WTC11 (cell line): Measurements from ENCODE around the gene DGCR8. TPM values are rescaled to one million over a fixed set of nuclear protein-coding genes. Genes with fewer than 3 reads are reported as not detected.

Experiments used
- ATAC-seq: fragments of 200-7000 bp; cut with Tn5 transposase; 2 replicates; pipeline ENCODE4 v1.10.0; 2021; ENCODE audit warnings: mild to moderate bottlenecking, moderate library complexity
- CTCF ChIA-PET: fragments of 300-600 bp; sonication (Branson Sonifier 250); formaldehyde crosslinking; loops from one replicate; lab custom pipeline; 2021; ENCODE audit warnings: antibody characterized with exemption; lab: Charles Lee
- POLR2A ChIA-PET: fragments of 350-600 bp; sonication (Branson Sonifier 250); formaldehyde crosslinking; loops from one replicate; lab custom pipeline; 2021; ENCODE audit warnings: antibody characterized with exemption; lab: Charles Lee
- DNase-seq: peaks from one replicate; pipeline ENCODE4 v3.0.0; 2021; ENCODE audit warnings: low spot score
- H3K27ac Mint-ChIP-seq: 2 replicates; pipeline ENCODE4 v1.8.0; 2021; ENCODE audit warnings: mixed read lengths
- H3K27me3 Mint-ChIP-seq: 2 replicates; pipeline ENCODE4 v1.8.0; 2021; ENCODE audit warnings: low read depth, mild to moderate bottlenecking, moderate library complexity, mixed read lengths
- H3K36me3 Mint-ChIP-seq: 2 replicates; pipeline ENCODE4 v1.8.0; 2021; ENCODE audit warnings: mixed read lengths
- H3K4me1 Mint-ChIP-seq: 2 replicates; pipeline ENCODE4 v1.8.0; 2022; ENCODE audit warnings: mixed read lengths
- H3K4me3 Mint-ChIP-seq: 2 replicates; pipeline ENCODE4 v1.8.0; 2021; ENCODE audit warnings: mild to moderate bottlenecking, moderate library complexity, mixed read lengths
- H3K9me3 Mint-ChIP-seq: 2 replicates; pipeline ENCODE4 v1.8.0; 2021; ENCODE audit warnings: mixed read lengths
- ARID4B ChIP-seq: sonication (generic); formaldehyde crosslinking; IDR thresholded peaks from 2 replicates; pipeline ENCODE4 v1.8.0; 2023; ENCODE audit warnings: missing genetic modification reagents, mild to moderate bottlenecking, borderline replicate concordance
- ERG ChIP-seq: fragments of 250-450 bp; sonication (Bioruptor Pico); IDR thresholded peaks from 2 replicates; pipeline ENCODE4 v1.8.0; 2021; ENCODE audit warnings: mild to moderate bottlenecking
- IRF1 ChIP-seq: sonication (generic); formaldehyde crosslinking; IDR thresholded peaks from 2 replicates; pipeline ENCODE4 v1.8.0; 2023; ENCODE audit warnings: missing genetic modification reagents
- NFATC4 ChIP-seq: fragments of 250-450 bp; sonication (Bioruptor Pico); IDR thresholded peaks from 2 replicates; pipeline ENCODE4 v1.9.0; 2021; ENCODE audit warnings: mild to moderate bottlenecking
- NR2C2 ChIP-seq: sonication (generic); formaldehyde crosslinking; IDR thresholded peaks from 2 replicates; pipeline ENCODE4 v1.8.0; 2022; ENCODE audit warnings: mild to moderate bottlenecking, missing genetic modification reagents
- PREB ChIP-seq: sonication (generic); formaldehyde crosslinking; IDR thresholded peaks from 2 replicates; pipeline ENCODE4 v1.8.1; 2022; ENCODE audit warnings: mild to moderate bottlenecking, missing genetic modification reagents, moderate library complexity, borderline replicate concordance
- SOX15 ChIP-seq: fragments of 250-450 bp; sonication (Bioruptor Pico); IDR thresholded peaks from 2 replicates; pipeline ENCODE4 v1.9.0; 2021; ENCODE audit warnings: mild to moderate bottlenecking
- TP53 ChIP-seq: sonication (generic); formaldehyde crosslinking; IDR thresholded peaks from 2 replicates; pipeline ENCODE4 v1.8.1; 2023; ENCODE audit warnings: mild to moderate bottlenecking, missing genetic modification reagents
- ZNF121 ChIP-seq: sonication (generic); formaldehyde crosslinking; IDR thresholded peaks from 2 replicates; pipeline ENCODE4 v1.8.0; 2023; ENCODE audit warnings: missing genetic modification reagents
- ZNF138 ChIP-seq: sonication (generic); formaldehyde crosslinking; conservative IDR thresholded peaks from 2 replicates; pipeline ENCODE4 v1.8.1; 2022; ENCODE audit warnings: mild to moderate bottlenecking, moderate library complexity, missing genetic modification reagents
- ZNF416 ChIP-seq: fragments of 250-450 bp; sonication (Bioruptor Pico); IDR thresholded peaks from 2 replicates; pipeline ENCODE4 v1.9.0; 2021; ENCODE audit warnings: mild to moderate bottlenecking, inconsistent platforms
- ZNF423 ChIP-seq: fragments of 250-450 bp; sonication (Bioruptor Pico); IDR thresholded peaks from 2 replicates; pipeline ENCODE4 v2.1.2; 2022; ENCODE audit warnings: mild to moderate bottlenecking, moderate library complexity
- ZNF512 ChIP-seq: sonication (generic); formaldehyde crosslinking; IDR thresholded peaks from 2 replicates; pipeline ENCODE4 v1.8.1; 2022; ENCODE audit warnings: missing genetic modification reagents, borderline replicate concordance
- ZNF671 ChIP-seq: fragments of 250-450 bp; sonication (Bioruptor Pico); IDR thresholded peaks from 2 replicates; pipeline ENCODE4 v1.8.0; 2021; ENCODE audit warnings: mild to moderate bottlenecking
- ZSCAN18 ChIP-seq: fragments of 250-450 bp; sonication (Bioruptor Pico); IDR thresholded peaks from 2 replicates; pipeline ENCODE4 v2.1.2; 2022; ENCODE audit warnings: mild to moderate bottlenecking, moderate library complexity
- total RNA-seq: library from RNA; stranded (reverse); gene quantifications from 3 replicates; pipeline ENCODE4 v1.2.3, GENCODE V29; 2021

Gene DGCR8
- total RNA-seq, 1 experiment from 2014 or later = 55.0 TPM

- no peak for TF ChIP-seq ZSCAN18 (CRISPR knock-in tag)
- TF ChIP-seq PREB (CRISPR knock-in tag) = no peak
- TF ChIP-seq ZNF423 (CRISPR knock-in tag) = no peak
- no peak for TF ChIP-seq ERG (CRISPR knock-in tag)
- TF ChIP-seq TP53 (CRISPR knock-in tag) = no peak
- no peak for TF ChIP-seq ZNF512 (CRISPR knock-in tag)
- no peak for TF ChIP-seq ZNF138 (CRISPR knock-in tag)
- no peak for TF ChIP-seq SOX15 (CRISPR knock-in tag)
- TF ChIP-seq ZNF671 (CRISPR knock-in tag) = no peak
- TF ChIP-seq NFATC4 (CRISPR knock-in tag) = no peak
- TF ChIP-seq NR2C2 (CRISPR knock-in tag) = no peak
- TF ChIP-seq ZNF416 = no peak
- no peak for TF ChIP-seq ARID4B (CRISPR knock-in tag)
- no peak for TF ChIP-seq IRF1 (CRISPR knock-in tag)
- no peak for TF ChIP-seq ZNF121
- H3K4me3 Mint-ChIP-seq = no peak overlapping the region
- DNase-seq (no peak), ATAC-seq (no peak)
- 0 out of 2 replicates have a peak, but pooled peaks cover 4% of the 10 kb centered on the region for H3K4me1 Mint-ChIP-seq
- H3K27me3 Mint-ChIP-seq = no peaks in the 10 kb centered on the region
- no peaks in the 10 kb centered on the region for H3K36me3 Mint-ChIP-seq
- H3K9me3 Mint-ChIP-seq = no peaks in the 10 kb centered on the region
- no peak overlapping the region for H3K27ac Mint-ChIP-seq
- ChIA-PET CTCF (interaction anchor here (0.5 to 1.6 kb wide), 3 partner anchors 12 to 74 kb away, joined by 4 to 5 read pairs (median 5); no protein-coding TSS in a partner anchor), POLR2A (no interaction called here)
These were observed 47.5 kb upstream of the DGCR8 start for GRCh38 chr22:20032407-20032991.
